LNCAP (cell line): ENCODE data around the gene MCTP1.

Source experiments
- CTCF ChIP-seq: fragments of 450-650 bp; IDR thresholded peaks from 2 replicates; pipeline ENCODE4 v1.5.1; 2017; ENCODE audit warnings: mild to moderate bottlenecking

Gene MCTP1

DNA sequence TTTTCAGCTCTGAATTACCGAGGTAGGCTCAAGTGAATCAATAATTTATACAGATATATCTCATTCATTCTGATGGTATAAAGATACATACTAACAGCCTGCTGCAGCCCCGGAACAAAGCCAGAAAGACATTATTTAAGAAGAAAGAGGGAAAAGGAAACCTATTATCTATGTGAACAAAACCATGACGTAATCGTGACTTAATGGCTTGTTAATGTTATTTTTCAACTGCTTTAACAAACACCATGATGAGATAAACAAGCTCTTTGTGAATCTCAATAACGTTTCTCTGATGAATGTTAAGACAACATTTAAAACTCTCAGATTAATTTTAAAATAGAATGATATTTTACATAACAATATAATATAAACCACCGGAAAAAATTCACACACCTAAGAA lies 429.4 kb downstream of the MCTP1 start:
- no peak for TF ChIP-seq CTCF

DNA sequence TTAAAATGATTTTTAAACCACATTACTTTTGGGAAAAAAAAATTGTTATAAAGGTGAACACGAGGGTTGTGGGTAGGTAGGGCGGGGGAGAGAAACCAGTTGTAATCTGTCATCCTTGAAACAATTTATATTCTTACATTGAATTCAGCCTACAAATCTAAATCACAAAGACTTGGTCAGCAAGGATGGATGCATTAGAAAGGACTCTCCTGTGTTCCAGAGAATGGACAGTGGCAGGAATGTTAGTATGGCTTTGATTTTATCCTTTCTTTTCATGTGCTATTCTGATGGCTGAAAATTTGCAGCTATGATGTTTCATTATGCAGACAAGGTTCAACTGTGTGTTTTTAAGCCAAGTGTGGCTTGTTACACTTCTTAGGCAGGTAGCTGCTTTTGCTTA lies 431.8 kb downstream of the MCTP1 start:
- TF ChIP-seq CTCF = no peak

- no peak for TF ChIP-seq CTCF
Measured at GRCh38 chr5:94850960-94851359, 433.9 kb downstream of the MCTP1 start.

DNA sequence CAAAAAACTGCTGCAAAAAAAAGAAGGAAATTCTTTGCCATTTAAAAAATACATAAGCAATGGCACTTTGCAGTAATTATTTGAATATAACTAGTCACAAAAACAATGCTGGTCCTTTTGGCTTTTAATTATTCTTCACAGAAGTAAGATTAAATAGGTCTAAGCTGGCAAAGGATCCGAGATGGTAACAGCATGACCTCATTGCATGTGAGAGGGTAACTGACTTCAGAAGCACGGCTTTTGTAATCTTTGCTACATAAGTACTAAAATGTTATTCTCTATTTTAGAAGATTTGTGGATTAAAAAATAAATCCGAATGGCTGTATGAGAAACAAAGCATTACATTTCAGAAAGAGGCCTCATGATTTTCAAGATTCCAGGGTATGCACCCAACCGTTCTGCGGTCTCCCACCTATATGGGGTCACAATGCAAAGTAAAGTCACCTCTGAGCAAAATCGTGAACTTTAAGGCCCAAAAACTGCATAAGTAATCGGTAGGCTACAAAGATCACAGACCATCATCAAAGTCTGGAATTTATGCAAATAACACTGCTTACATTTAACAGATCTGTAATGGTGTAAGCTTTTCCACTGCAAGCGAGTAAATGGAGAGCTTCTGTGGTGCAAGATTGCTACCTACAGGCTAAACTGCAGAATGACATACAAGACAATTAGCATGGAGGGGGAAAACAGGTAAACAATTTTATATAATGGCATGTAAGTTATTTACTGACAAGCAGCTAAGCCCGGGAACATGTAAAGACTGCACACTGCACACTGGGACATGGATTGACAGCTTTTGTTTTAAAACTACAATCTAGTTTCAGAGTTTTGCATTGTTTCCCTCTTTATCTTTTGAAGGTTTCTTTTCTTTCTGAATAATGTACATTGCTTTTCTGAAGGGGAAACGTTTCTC lies 434.8 kb downstream of the MCTP1 start:
- TF ChIP-seq CTCF = peak; percentile 81

DNA sequence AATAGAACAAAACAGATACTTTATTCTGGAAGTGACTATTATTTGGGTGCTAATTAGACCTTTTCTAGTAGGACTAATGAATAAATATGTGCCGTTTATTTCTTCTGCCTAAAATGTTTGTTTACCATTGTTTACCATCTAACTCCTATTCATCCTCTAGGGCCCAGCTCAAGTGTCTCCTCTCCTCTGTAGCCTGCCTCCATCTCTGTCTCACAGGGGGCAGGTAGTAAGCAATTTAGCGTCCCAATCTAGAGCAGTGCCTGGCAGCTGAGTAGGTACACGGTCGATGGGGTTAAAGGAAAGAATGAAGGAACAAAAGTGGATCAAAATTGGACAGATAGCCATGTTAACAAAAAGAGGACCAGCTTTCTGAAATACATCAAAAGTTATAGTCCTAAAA lies 435.6 kb downstream of the MCTP1 start:
- no peak for TF ChIP-seq CTCF

DNA sequence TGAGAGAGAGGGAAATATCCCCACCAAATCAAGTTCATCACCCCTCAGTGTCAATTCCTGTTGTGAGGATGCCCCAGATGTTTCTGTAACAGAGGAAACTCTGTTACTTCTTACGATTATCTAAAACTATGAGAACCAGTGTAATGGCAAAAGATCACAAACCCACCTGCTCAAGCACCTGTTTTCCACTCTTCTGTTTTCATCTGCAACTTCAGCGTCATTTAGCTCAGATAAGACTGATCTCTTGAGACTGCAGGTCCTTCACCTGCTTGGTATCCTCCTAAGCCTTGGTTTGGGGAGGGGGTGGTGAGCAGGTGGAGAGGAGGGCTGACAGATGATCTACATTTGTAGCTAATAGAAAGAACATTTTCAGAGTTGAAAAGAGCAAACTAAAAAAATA lies 437.2 kb downstream of the MCTP1 start:
- TF ChIP-seq CTCF = no peak

DNA sequence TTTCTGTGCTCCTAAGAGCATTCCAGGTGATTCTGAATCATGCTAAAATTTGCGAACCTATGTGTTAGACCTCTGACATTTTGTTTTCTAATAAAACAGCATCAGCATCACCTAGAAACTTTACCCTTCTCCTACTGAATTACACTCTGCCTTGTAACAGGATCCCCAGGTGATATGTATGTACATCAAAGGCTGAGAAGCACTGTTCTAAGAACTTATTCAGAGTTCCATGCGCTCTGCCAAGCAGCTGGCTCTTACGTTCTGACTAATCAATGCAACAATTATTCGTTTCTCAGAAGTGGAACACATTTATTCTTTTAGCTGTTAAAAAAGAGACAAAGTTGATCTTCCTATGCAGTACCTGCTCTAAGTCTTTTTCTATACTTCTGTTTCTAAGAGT lies 437.9 kb downstream of the MCTP1 start:
- TF ChIP-seq CTCF = no peak
